HG02885 (cell line): ENCODE measurements around the gene GLMP.

Experiments used
- ATAC-seq: cut with Tn5 transposase; IDR thresholded peaks from one replicate; pipeline ENCODE4 v1.9.1; 2021; ENCODE audit warnings: mild to moderate bottlenecking; ENCODE audit not compliant: unreplicated experiment, poor library complexity

GLMP gene

DNA sequence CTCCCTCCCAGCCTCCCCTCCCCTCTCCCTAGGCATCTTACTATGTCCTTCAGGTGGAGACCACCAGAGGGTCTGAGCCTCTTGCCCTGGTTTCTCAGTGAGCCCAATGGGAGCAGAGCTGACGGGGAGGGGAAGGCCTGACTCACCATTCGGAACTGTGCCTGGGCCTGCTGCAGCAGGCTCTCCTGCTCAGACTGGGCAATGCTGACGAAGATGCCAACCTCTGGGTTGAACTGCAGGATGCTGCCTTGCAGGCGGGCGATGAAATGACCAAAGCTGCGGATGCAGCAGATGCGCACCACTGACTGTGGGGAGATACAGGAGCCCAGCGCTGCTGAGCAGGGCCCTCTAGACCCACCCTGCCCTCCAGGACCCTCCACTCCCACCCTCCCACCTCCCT is 36.6 kb downstream of the GLMP start:
- no peak for ATAC-seq

- no peak for ATAC-seq
Observed at GRCh38 chr1:156257711-156258110, 37.8 kb downstream of the GLMP start.

- no peak for ATAC-seq
Observed at GRCh38 chr1:156253634-156254033, 41.8 kb downstream of the GLMP start.

- ATAC-seq = no peak
Observed at GRCh38 chr1:156251527-156251926, 44.0 kb downstream of the GLMP start.

GRCh38 chr1:156249593-156249992 is 45.9 kb downstream of the GLMP start:
- no peak for ATAC-seq

DNA sequence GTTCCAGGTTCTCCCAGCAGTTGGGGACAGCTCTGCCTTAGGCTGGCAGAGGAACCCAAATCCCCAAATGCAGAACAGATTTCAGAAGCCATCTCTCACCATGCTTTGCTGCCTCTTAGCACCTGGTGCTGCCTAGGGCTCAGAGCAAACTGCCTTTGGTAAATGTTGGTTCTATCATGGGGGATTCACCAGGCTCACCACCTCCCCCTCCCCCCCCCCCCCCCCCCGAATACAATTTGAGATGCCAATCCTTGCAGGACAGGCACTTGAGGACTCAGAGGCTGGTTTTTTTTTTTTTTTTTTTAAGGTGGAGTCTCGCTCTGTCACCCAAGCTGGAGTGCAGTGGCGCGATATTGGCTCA is 47.2 kb downstream of the GLMP start:
- no peak for ATAC-seq

DNA sequence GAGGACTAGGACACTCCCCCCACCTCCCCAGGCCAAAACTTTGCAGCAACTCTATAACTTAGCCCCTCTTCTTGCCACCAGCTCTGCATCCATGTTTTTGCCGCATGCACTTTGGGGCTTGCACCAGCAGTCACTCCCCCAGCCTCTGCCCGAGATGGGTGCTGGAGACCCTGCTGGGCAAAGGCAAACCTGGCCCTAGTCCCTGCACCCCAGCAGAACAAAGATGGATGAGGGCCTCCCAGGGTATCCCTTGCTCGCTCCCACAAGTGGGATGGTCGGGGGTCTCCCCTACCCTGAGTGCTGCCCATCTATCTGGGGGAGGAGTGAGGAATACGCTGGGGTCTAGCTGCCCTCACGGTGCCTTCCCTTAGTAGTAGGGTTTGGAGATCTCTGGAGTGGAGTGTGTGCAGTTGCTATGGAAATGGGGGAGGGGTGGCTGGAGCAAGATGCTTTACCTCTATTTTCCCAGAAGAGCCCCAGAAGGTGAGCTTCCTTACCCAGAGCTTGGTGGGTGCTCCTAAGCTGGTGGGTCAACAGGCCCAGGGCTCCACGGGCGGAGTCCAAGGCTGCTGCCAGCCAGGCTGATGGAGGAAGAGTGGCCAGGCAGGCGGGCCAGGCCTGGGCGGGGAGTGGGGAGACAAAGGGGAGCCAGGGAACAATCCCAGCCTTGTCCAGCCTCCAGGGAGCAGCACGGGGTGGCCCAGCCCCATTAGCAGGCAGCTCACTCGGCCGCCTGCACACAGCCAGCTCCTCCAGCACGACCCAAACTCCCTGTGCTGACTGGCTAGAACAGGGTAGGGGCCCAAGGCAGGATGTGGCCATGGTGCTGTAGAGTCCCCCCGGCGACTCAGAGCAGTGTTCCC is 47.8 kb downstream of the GLMP start, which contains the start of gene PAQR6:
Gene PAQR6, minus strand, starts transcription at position 597 of the 863 bp plus-strand sequence. CDS start 1,325 bp downstream, outside the sequence.
- no peak for ATAC-seq

DNA sequence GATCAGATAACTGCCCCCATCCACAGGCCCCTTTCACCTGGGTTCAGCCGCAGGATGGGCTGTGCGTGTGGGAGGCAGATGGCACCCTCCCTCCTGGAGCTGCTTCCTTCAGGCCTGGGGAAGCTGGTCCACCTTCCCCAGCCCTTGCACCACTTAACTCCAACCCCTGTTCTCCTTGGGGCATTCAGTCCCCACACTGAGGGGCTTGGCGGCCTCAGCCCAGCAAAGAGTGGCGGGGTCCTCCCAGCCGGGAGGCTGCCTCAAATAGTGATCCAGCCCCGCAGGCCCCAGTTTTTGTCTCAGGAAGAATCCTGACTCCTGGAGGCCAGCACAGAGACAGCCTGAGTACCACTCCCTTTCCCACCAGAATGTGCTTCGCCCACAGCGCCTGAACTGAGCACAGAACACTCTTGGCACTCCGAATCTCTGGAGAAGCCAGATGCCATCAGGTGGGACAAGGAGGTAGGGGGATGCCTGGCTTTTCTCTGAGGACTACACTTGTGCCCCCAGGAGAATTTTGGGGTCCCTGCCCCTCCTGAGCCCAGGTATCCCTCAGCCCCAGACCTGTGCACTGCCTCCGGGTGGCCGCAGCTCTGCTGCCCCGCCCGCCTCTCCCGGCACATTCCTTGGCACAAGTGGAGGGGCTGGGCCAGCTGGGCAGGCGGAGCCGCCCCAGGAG is 48.6 kb downstream of the GLMP start:
- ATAC-seq = no peak

DNA sequence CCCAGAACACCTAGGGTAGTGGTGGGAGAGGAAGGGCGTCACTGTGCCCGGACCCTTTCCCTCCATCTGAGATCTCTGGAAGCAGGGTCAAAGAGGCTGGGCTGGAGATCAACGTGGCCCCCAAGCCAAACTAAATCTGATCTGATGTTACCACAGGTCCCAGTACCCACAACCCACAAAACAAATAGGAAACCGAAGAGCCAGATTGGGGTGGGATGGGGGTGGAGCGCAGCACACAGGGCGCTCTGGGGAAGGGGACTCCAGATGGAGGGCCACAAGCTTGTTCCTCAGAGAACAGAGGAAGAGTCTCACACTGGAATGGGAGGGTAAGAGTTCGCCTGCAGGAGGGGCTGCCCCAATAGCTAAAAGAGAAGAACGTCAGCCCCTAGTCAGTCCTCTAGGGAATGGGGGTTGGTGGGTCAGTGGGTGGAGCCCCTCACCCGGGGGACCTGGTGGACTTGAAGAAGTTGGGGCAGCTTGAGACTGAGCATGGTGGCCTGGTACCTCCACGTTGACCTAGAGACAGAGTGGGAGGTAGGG is 49.2 kb downstream of the GLMP start:
- no peak for ATAC-seq

GRCh38 chr1:156245451-156246232 is 49.8 kb downstream of the GLMP start:
- ATAC-seq = no peak

DNA sequence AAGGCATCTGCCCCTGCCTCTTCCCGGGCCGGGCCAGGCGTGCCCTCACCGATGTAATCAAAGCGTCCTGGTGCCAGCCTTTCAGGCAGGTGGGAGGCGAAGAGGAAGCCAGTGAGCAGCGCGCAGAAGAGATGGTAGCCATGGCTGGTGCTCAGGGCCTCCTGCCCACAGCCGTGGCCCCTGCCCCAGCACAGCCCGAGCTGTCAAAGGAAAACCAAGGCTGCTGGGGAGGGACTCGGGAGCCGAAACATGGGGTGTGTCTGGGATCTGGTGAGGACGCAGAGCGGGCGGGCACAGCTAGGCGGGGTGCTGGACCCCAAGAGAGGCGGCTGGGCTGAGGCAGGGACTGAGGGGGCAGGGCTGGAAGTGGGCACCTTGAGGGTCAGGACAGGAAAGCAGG is 50.8 kb downstream of the GLMP start:
- ATAC-seq = no peak

GRCh38 chr1:156244126-156244525 is 51.4 kb downstream of the GLMP start:
- ATAC-seq = no peak

GRCh38 chr1:156242738-156243137 is 52.7 kb downstream of the GLMP start:
- no peak for ATAC-seq
